ENCODE measurements around the gene GTPBP3. TPM values are rescaled to one million over a fixed set of nuclear protein-coding genes. Genes with fewer than 3 reads are reported as not detected.

GTPBP3 gene
- total and polyA plus RNA-seq, 9 of the 15 experiments (the other 6 are each of a cell fraction or from before 2014, with no cell fraction given), result 4.9 to 124 (median 22.6) TPM

- TF ChIP-seq EP300 (IDR thresholded peaks at IDR 0.05; ENCODE audit: low read length) (peak; percentile 4; the same call in 1 of the 2 replicates), ZC3H8 (IDR thresholded peaks at IDR 0.05) (no peak), ZBTB33 (CRISPR knock-in tag; IDR thresholded peaks at IDR 0.05) (no peak), ZNF124 (CRISPR knock-in tag; IDR thresholded peaks at IDR 0.05) (no peak), TSC22D4 (tag; IDR thresholded peaks at IDR 0.05) (no peak), ZNF639 (CRISPR knock-in tag; conservative IDR thresholded peaks at IDR 0.05 in 1 of 2, IDR thresholded peaks at IDR 0.05 in 1 of 2) (peak in 1 of 2 experiments; percentile 3; a peak in 1 of 4 replicates), GABPA (tag; conservative IDR thresholded peaks at IDR 0.05; ENCODE audit: low read depth) (peak; percentile 93), XRCC4 (IDR thresholded peaks at IDR 0.05; ENCODE audit: extremely low read depth, insufficient read depth, insufficient read length) (no peak), ERF (CRISPR knock-in tag; IDR thresholded peaks at IDR 0.05) (no peak), PURB (CRISPR knock-in tag; IDR thresholded peaks at IDR 0.05; ENCODE audit: low read depth) (no peak), ZNF449 (CRISPR knock-in tag; IDR thresholded peaks at IDR 0.05) (no peak), CCNT2 (IDR thresholded peaks at IDR 0.05; ENCODE audit: borderline replicate concordance, extremely low read depth, insufficient read length, low read depth, low read length) (no peak)
- TF ChIP-seq, protein P1, sequence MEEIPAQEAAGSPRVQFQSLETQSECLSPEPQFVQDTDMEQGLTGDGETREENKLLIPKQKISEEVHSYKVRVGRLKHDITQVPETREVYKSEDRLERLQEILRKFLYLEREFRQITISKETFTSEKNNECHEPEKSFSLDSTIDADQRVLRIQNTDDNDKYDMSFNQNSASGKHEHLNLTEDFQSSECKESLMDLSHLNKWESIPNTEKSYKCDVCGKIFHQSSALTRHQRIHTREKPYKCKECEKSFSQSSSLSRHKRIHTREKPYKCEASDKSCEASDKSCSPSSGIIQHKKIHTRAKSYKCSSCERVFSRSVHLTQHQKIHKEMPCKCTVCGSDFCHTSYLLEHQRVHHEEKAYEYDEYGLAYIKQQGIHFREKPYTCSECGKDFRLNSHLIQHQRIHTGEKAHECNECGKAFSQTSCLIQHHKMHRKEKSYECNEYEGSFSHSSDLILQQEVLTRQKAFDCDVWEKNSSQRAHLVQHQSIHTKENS (CRISPR knock-in tag; IDR thresholded peaks at IDR 0.05), result no peak
- TF ChIP-seq, protein P2, sequence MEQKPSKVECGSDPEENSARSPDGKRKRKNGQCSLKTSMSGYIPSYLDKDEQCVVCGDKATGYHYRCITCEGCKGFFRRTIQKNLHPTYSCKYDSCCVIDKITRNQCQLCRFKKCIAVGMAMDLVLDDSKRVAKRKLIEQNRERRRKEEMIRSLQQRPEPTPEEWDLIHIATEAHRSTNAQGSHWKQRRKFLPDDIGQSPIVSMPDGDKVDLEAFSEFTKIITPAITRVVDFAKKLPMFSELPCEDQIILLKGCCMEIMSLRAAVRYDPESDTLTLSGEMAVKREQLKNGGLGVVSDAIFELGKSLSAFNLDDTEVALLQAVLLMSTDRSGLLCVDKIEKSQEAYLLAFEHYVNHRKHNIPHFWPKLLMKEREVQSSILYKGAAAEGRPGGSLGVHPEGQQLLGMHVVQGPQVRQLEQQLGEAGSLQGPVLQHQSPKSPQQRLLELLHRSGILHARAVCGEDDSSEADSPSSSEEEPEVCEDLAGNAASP (IDR thresholded peaks at IDR 0.05), result no peak
- TF ChIP-seq, protein P3, sequence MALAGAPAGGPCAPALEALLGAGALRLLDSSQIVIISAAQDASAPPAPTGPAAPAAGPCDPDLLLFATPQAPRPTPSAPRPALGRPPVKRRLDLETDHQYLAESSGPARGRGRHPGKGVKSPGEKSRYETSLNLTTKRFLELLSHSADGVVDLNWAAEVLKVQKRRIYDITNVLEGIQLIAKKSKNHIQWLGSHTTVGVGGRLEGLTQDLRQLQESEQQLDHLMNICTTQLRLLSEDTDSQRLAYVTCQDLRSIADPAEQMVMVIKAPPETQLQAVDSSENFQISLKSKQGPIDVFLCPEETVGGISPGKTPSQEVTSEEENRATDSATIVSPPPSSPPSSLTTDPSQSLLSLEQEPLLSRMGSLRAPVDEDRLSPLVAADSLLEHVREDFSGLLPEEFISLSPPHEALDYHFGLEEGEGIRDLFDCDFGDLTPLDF (CRISPR knock-in tag; IDR thresholded peaks at IDR 0.05), result no peak
These were observed 28.0 kb upstream of the GTPBP3 start, which contains the start of gene DDA1 (continued) for GRCh38 chr19:17309198-17309964.
